Keratinocyte (primary cell): Measurements from ENCODE around the gene OR5P2. TPM values are rescaled to one million over a fixed set of nuclear protein-coding genes. Genes with fewer than 3 reads are reported as not detected.

ENCODE experiments used
- DNase-seq: peaks from one replicate; pipeline ENCODE4 v3.0.0-alpha.2; 2011; ENCODE audit warnings: low read depth, missing footprints, low spot score
- FAIRE-seq: peaks from 2 replicates; lab custom pipeline; 2011; peaks lifted over from hg19 to GRCh38; lab: Jason Lieb, UNC
- H2AFZ ChIP-seq: 2 replicates; pipeline ENCODE4 v1.6.0; 2012; ENCODE audit warnings: low read length, control low read depth, inconsistent platforms; ENCODE audit not compliant: control insufficient read depth
- H3K27ac ChIP-seq: 2 replicates; pipeline ENCODE4 v1.5.1; 2011; ENCODE audit warnings: low read length; ENCODE audit not compliant: control insufficient read depth, insufficient read depth
- H3K27me3 ChIP-seq: 3 replicates; pipeline ENCODE4 v1.6.0; 2011; ENCODE audit warnings: low read length; ENCODE audit not compliant: control insufficient read depth, insufficient read depth; ENCODE audit errors: extremely low read depth
- H3K36me3 ChIP-seq, 2 experiments: 2 replicates in 1 of 2; 3 replicates in 1 of 2; pipeline ENCODE4 v1.5.1; 2011; ENCODE audit warnings: low read length in 2 of 2, mild to moderate bottlenecking in 1 of 2; ENCODE audit not compliant: control insufficient read depth in 2 of 2, insufficient read depth in 2 of 2; ENCODE audit errors: extremely low read depth in 1 of 2
- H3K4me1 ChIP-seq: 3 replicates; pipeline ENCODE4 v1.5.1; 2011; ENCODE audit warnings: low read length; ENCODE audit not compliant: control insufficient read depth, insufficient read depth; ENCODE audit errors: extremely low read depth
- H3K4me2 ChIP-seq: 3 replicates; pipeline ENCODE4 v1.6.0; 2011; ENCODE audit warnings: low read depth, low read length; ENCODE audit not compliant: control insufficient read depth, insufficient read depth; ENCODE audit errors: extremely low read depth
- H3K4me3 ChIP-seq, 3 experiments: fragments of 200-600 bp in 1 of 3; sonication (generic) in 1 of 3; 2 replicates in 2 of 3; 3 replicates in 1 of 3; pipeline ENCODE4 v1.5.1; 2011 to 2016; ENCODE audit warnings: low read length in 3 of 3, mild to moderate bottlenecking in 3 of 3, control low read depth in 2 of 3, inconsistent platforms in 1 of 3, low read depth in 1 of 3, mixed read lengths in 1 of 3, mixed run types in 1 of 3, moderate library complexity in 1 of 3; ENCODE audit not compliant: control insufficient read depth in 2 of 3, insufficient read depth in 2 of 3; ENCODE audit errors: extremely low read depth in 1 of 3
- H3K79me2 ChIP-seq: 2 replicates; pipeline ENCODE4 v1.6.0; 2012; ENCODE audit warnings: low read length; ENCODE audit not compliant: control insufficient read depth, insufficient read depth
- H3K9ac ChIP-seq: 3 replicates; pipeline ENCODE4 v1.6.0; 2011; ENCODE audit warnings: low read length; ENCODE audit not compliant: control insufficient read depth, insufficient read depth; ENCODE audit errors: extremely low read depth
- H3K9me1 ChIP-seq: 3 replicates; pipeline ENCODE4 v1.6.0; 2011; ENCODE audit warnings: low read length; ENCODE audit not compliant: control insufficient read depth, insufficient read depth; ENCODE audit errors: extremely low read depth
- H3K9me3 ChIP-seq: 2 replicates; pipeline ENCODE4 v1.5.1; 2012; ENCODE audit warnings: low read depth, low read length; ENCODE audit not compliant: control insufficient read depth
- H4K20me1 ChIP-seq: 3 replicates; pipeline ENCODE4 v1.6.0; 2011; ENCODE audit warnings: low read length; ENCODE audit not compliant: control insufficient read depth, insufficient read depth; ENCODE audit errors: extremely low read depth
- CTCF ChIP-seq, 3 experiments: IDR thresholded peaks in 1 of 3; conservative IDR thresholded peaks in 1 of 3; optimal IDR thresholded peaks in 1 of 3; 2 replicates in 2 of 3; 3 replicates in 1 of 3; pipeline versions ENCODE3 to v1.5.1; 2011; ENCODE audit warnings: low read length in 3 of 3, mild to moderate bottlenecking in 3 of 3, moderate library complexity in 2 of 3, control low read depth in 1 of 3, inconsistent platforms in 1 of 3; ENCODE audit not compliant: insufficient read depth in 2 of 3; ENCODE audit errors: extremely low read depth in 1 of 3
- EZH2 ChIP-seq: IDR thresholded peaks from one replicate; pipeline ENCODE4 v1.6.1; 2012; ENCODE audit warnings: inconsistent platforms, mild to moderate bottlenecking, low read length, moderate library complexity
- dilution Hi-C: fragments of 300-500 bp; cut with MboI; formaldehyde crosslinking; loops from one replicate; pipeline ENCODE4 v1.7.0; 2020; ENCODE audit warnings: low sequenced_read_pairs; ENCODE audit not compliant: extremely low pct_ligation_motif_present
- polyA minus RNA-seq, 3 experiments: library from RNA; depleted of rRNA, polyadenylated mRNA; stranded (reverse); fragments of >200 nt; gene quantifications; 1 replicate in 1 of 3; 2 replicates in 1 of 3; 3 replicates in 1 of 3; pipeline ENCODE4 v1.2.3, GENCODE V29; 2011
- polyA plus RNA-seq, 5 experiments: library from polyadenylated mRNA; depleted of rRNA in 3 of 5; stranded (reverse) in 3 of 5; stranded (forward) in 1 of 5; unstranded in 1 of 5; fragments of >200 nt; gene quantifications; 1 replicate in 1 of 5; 2 replicates in 3 of 5; 3 replicates in 1 of 5; pipeline versions ENCODE4 v1.2.1 to v1.2.3, GENCODE V29; 2011 to 2012; ENCODE audit warnings: missing spikeins in 2 of 5, low read depth in 1 of 5, low replicate concordance in 1 of 5

The OR5P2 gene, protein sequence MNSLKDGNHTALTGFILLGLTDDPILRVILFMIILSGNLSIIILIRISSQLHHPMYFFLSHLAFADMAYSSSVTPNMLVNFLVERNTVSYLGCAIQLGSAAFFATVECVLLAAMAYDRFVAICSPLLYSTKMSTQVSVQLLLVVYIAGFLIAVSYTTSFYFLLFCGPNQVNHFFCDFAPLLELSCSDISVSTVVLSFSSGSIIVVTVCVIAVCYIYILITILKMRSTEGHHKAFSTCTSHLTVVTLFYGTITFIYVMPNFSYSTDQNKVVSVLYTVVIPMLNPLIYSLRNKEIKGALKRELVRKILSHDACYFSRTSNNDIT
- polyA plus RNA-seq (0.06 to 0.25 TPM (median 0.24 TPM) in 3 replicates), polyA minus RNA-seq (0.72 to 15.2 TPM (median 13.8 TPM) in 3 replicates)
- 0.42 TPM for polyA plus RNA-seq (2011; ENCODE audit: low read depth)
- polyA plus RNA-seq (2011; cell fraction: cytosol; rRNA removed) = 0.13 TPM in 1 of 2 replicates, not detected in the other
- 1.8 and 2.6 TPM in 2 replicates for polyA plus RNA-seq (2011; cell fraction: nucleus; rRNA removed)
- polyA plus RNA-seq (2012; ENCODE audit: low replicate concordance) = 0.31 TPM in 1 of 2 replicates, not detected in the other
- polyA minus RNA-seq (2011; cell fraction: cytosol; rRNA and poly(A)+ RNA removed) = not detected
- polyA minus RNA-seq (2011; cell fraction: nucleus; rRNA and poly(A)+ RNA removed) = 12.8 and 26.6 TPM in 2 replicates

DNA sequence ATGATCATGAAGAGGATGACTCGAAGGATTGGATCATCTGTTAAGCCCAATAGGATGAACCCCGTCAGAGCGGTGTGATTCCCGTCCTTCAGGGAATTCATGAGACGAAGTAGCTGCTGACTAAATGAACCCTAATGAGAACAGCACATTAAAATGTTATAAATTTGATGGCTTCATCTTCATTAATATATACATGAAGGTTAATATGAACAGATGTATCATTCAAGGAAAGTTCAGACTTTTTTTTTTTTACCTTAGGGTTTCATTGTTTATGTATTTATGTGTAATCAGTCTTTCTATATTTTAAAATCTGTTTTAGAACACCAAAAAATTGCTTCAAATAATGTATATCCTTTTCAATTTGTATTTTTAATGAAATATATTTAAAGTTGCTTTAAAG, at the start of gene OR5P2:
OR5P2 (minus strand) TSS at position 101 of the 400 bp plus-strand sequence; CDS start at position 101, 0 bp downstream.
- Histone ChIP-seq H3K79me2 (no peaks in the 10 kb centered on the region), H3K9ac (no peak within 1 kb of the TSS), H3K4me1 (no peaks in the 10 kb centered on the region), H3K27me3 (no peaks in the 10 kb centered on the region), H3K9me3 (no peaks in the 10 kb centered on the region), H3K9me1 (no peaks in the 10 kb centered on the region), H3K36me3 (no peaks in the 10 kb centered on the region), H3K4me2 (no peak within 1 kb of the TSS), H4K20me1 (no peaks in the 10 kb centered on the region), H3K4me3 (no peak within 1 kb of the TSS), H2AFZ (no peak within 1 kb of the TSS), H3K27ac (no peak within 1 kb of the TSS)
- no peak for DNase-seq
- dilution Hi-C loops = no loop called here
- no peak for TF ChIP-seq EZH2
- no peak for FAIRE-seq

GRCh38 chr11:7846003-7846402, 49.3 kb upstream of the OR5P2 start:
- H4K20me1 ChIP-seq = no peaks in the 10 kb centered on the region
- no peak overlapping the region for H3K9ac ChIP-seq
- DNase-seq = no peak
- H3K4me1 ChIP-seq = no peaks in the 10 kb centered on the region
- H3K27ac ChIP-seq = no peak overlapping the region
- no peak for TF ChIP-seq EZH2
- no peak for TF ChIP-seq CTCF (optimal IDR thresholded peaks at IDR 0.05 in 1 of 3, IDR thresholded peaks at IDR 0.05 in 1 of 3, conservative IDR thresholded peaks at IDR 0.05 in 1 of 3; ENCODE audit: extremely low read depth in 1 of 3, insufficient read depth in 2 of 3, low read length in 3 of 3)
- H3K9me3 ChIP-seq = no peaks in the 10 kb centered on the region
- no peak for FAIRE-seq
- H3K4me3 ChIP-seq = no peak overlapping the region
- no peaks in the 10 kb centered on the region for H3K9me1 ChIP-seq
- no peak overlapping the region for H2AFZ ChIP-seq
- no peaks in the 10 kb centered on the region for H3K27me3 ChIP-seq
- H3K79me2 ChIP-seq = no peaks in the 10 kb centered on the region
- H3K4me2 ChIP-seq = no peak overlapping the region
- dilution Hi-C loops = no loop called here
- H3K36me3 ChIP-seq = no peaks in the 10 kb centered on the region
